HEK293 (cell line): Measurements from ENCODE around the gene PKIB.
"Not testable (repeated sequence)": the region's sequence is repeated elsewhere in the genome, so short reads cannot be mapped to it uniquely, and the experiment has no call there.

Experiments
- RBAK ChIP-seq: fragments of 450-650 bp; formaldehyde crosslinking; IDR thresholded peaks from 2 replicates; pipeline ENCODE4 v1.5.1; 2016; ENCODE audit warnings: missing biosample characterization, missing genetic modification characterization
- SCRT2 ChIP-seq: fragments of 450-650 bp; formaldehyde crosslinking; IDR thresholded peaks from 2 replicates; pipeline ENCODE4 v1.5.1; 2016; ENCODE audit warnings: missing biosample characterization, missing genetic modification characterization
- ZBTB7A ChIP-seq: fragments of 450-650 bp; formaldehyde crosslinking; IDR thresholded peaks from 2 replicates; pipeline ENCODE4 v1.5.1; 2016; ENCODE audit warnings: low read depth, missing biosample characterization, missing genetic modification characterization
- ZNF138 ChIP-seq: fragments of 450-650 bp; formaldehyde crosslinking; IDR thresholded peaks from 2 replicates; pipeline ENCODE4 v1.5.1; 2016; ENCODE audit warnings: missing biosample characterization, missing genetic modification characterization, borderline replicate concordance
- ZNF2 ChIP-seq: fragments of 450-650 bp; formaldehyde crosslinking; IDR thresholded peaks from 2 replicates; pipeline ENCODE4 v1.5.1; 2016; ENCODE audit warnings: missing biosample characterization, missing genetic modification characterization
- ZNF248 ChIP-seq: fragments of 450-650 bp; formaldehyde crosslinking; IDR thresholded peaks from 2 replicates; pipeline ENCODE4 v1.5.1; 2017; ENCODE audit warnings: missing biosample characterization, missing genetic modification characterization
- ZNF510 ChIP-seq: fragments of 450-650 bp; formaldehyde crosslinking; IDR thresholded peaks from 2 replicates; pipeline ENCODE4 v1.5.1; 2018; ENCODE audit warnings: mild to moderate bottlenecking, missing genetic modification characterization, missing biosample characterization; ENCODE audit not compliant: insufficient replicate concordance
- ZNF558 ChIP-seq: fragments of 450-650 bp; formaldehyde crosslinking; IDR thresholded peaks from 2 replicates; pipeline ENCODE4 v1.5.1; 2016; ENCODE audit warnings: missing biosample characterization, missing genetic modification characterization
- ZNF747 ChIP-seq: fragments of 450-650 bp; formaldehyde crosslinking; IDR thresholded peaks from 2 replicates; pipeline ENCODE4 v1.5.1; 2016; ENCODE audit warnings: missing biosample characterization, missing genetic modification characterization
- ZNF776 ChIP-seq: fragments of 450-650 bp; formaldehyde crosslinking; IDR thresholded peaks from 2 replicates; pipeline ENCODE4 v1.5.0; 2017; ENCODE audit warnings: missing biosample characterization, missing genetic modification characterization, borderline replicate concordance
- ZNF777 ChIP-seq: fragments of 450-650 bp; formaldehyde crosslinking; IDR thresholded peaks from 2 replicates; pipeline ENCODE4 v1.5.1; 2017; ENCODE audit warnings: missing biosample characterization, missing genetic modification characterization, borderline replicate concordance
- ZNF792 ChIP-seq: fragments of 450-650 bp; formaldehyde crosslinking; IDR thresholded peaks from 2 replicates; pipeline ENCODE4 v1.5.1; 2016; ENCODE audit warnings: missing biosample characterization, missing genetic modification characterization
- TF ChIP-seq, protein P1 (sequence below): fragments of 450-650 bp; formaldehyde crosslinking; IDR thresholded peaks from 2 replicates; pipeline ENCODE4 v1.5.1; 2016; ENCODE audit warnings: missing biosample characterization, missing genetic modification characterization
- TF ChIP-seq, protein P2 (sequence below): fragments of 450-650 bp; formaldehyde crosslinking; IDR thresholded peaks from 2 replicates; pipeline ENCODE4 v1.5.1; 2016; ENCODE audit warnings: missing biosample characterization, missing genetic modification characterization

DNA sequence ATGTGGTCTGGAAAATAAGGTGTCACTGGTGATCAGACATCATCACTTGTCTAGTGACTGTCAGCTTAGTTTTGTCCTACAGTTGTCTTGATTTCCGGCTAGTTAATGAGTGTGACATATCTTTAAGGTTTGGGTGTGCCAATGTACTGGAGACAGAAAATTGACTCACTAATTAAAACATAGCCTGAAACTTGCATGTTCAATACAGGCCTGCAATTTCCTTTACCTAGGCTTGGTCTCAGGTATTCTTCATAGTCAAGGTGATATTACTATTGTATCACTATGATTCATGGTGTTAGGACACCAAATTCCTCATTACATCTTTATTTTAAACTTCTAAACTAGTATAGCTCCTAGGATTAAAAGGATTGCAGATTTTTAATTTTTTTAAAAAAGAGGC lies 32.4 kb downstream of the PKIB start:
- not testable (repeated sequence) for TF ChIP-seq ZNF248 (tag by site-specific recombination); ZNF777; ZNF776 (tag by site-specific recombination); SCRT2 (tag by site-specific recombination); ZNF792 (tag by site-specific recombination); ZNF2 (tag by site-specific recombination); ZBTB7A; ZNF558; ZNF138 (tag by site-specific recombination); ZNF747 (tag by site-specific recombination); ZNF510 (tag by site-specific recombination); RBAK
- TF ChIP-seq, protein P1, sequence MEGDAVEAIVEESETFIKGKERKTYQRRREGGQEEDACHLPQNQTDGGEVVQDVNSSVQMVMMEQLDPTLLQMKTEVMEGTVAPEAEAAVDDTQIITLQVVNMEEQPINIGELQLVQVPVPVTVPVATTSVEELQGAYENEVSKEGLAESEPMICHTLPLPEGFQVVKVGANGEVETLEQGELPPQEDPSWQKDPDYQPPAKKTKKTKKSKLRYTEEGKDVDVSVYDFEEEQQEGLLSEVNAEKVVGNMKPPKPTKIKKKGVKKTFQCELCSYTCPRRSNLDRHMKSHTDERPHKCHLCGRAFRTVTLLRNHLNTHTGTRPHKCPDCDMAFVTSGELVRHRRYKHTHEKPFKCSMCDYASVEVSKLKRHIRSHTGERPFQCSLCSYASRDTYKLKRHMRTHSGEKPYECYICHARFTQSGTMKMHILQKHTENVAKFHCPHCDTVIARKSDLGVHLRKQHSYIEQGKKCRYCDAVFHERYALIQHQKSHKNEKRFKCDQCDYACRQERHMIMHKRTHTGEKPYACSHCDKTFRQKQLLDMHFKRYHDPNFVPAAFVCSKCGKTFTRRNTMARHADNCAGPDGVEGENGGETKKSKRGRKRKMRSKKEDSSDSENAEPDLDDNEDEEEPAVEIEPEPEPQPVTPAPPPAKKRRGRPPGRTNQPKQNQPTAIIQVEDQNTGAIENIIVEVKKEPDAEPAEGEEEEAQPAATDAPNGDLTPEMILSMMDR, result not testable (repeated sequence)
- TF ChIP-seq, protein P2, sequence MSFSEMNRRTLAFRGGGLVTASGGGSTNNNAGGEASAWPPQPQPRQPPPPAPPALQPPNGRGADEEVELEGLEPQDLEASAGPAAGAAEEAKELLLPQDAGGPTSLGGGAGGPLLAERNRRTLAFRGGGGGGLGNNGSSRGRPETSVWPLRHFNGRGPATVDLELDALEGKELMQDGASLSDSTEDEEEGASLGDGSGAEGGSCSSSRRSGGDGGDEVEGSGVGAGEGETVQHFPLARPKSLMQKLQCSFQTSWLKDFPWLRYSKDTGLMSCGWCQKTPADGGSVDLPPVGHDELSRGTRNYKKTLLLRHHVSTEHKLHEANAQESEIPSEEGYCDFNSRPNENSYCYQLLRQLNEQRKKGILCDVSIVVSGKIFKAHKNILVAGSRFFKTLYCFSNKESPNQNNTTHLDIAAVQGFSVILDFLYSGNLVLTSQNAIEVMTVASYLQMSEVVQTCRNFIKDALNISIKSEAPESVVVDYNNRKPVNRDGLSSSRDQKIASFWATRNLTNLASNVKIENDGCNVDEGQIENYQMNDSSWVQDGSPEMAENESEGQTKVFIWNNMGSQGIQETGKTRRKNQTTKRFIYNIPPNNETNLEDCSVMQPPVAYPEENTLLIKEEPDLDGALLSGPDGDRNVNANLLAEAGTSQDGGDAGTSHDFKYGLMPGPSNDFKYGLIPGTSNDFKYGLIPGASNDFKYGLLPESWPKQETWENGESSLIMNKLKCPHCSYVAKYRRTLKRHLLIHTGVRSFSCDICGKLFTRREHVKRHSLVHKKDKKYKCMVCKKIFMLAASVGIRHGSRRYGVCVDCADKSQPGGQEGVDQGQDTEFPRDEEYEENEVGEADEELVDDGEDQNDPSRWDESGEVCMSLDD (tag by site-specific recombination), result not testable (repeated sequence)
